HUES64 (cell line): ENCODE measurements around the gene CCDC68.

Experiments
- H3K27ac ChIP-seq: 2 replicates; pipeline ENCODE4 v1.7.0; 2013; ENCODE audit warnings: low read depth, low read length, inconsistent platforms
- H3K27me3 ChIP-seq: 2 replicates; pipeline ENCODE4 v1.6.1; 2013; ENCODE audit warnings: mild to moderate bottlenecking, low read length; ENCODE audit not compliant: insufficient read depth
- H3K36me3 ChIP-seq: 2 replicates; pipeline ENCODE4 v1.6.1; 2013; ENCODE audit warnings: mild to moderate bottlenecking, low read length; ENCODE audit not compliant: insufficient read depth
- H3K4me1 ChIP-seq: 2 replicates; pipeline ENCODE4 v1.6.1; 2013; ENCODE audit warnings: mild to moderate bottlenecking, low read length, moderate library complexity; ENCODE audit not compliant: insufficient read depth
- H3K4me3 ChIP-seq: 2 replicates; pipeline ENCODE4 v1.5.1; 2013; ENCODE audit warnings: mild to moderate bottlenecking, low read length, moderate library complexity
- H3K9ac ChIP-seq: 2 replicates; pipeline ENCODE4 v1.6.1; 2013; ENCODE audit warnings: mild to moderate bottlenecking, low read depth, low read length
- H3K9me3 ChIP-seq: 2 replicates; pipeline ENCODE4 v1.6.1; 2013; ENCODE audit warnings: low read depth, low read length; ENCODE audit not compliant: insufficient read depth
- WGBS: fragments of 150-250, 120-280 bp; methylation state at CpG from one replicate; pipeline ENCODE4 v1.1.7; 2013; ENCODE audit warnings: missing lambda C conversion rate; 5-methylcytosine and 5-hydroxymethylcytosine counted together

CCDC68 gene

DNA sequence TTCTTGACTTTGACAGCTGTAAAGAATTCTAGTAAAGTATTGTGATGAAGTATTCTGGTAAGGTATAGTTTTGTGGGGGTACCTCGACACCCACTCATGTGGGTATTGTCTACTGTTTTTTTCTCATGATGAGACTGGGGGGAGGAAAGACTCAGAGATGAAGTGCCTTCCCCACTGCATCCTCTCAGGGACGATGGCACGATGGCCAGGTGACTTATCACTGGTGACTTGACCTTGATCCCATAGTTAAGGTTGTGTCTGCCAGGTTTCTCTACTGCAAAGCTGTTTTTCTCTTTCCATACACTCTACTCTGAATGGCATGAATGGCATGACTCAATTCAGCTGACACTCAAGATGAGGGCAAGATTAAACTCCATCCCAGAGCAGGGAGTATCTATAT lies 936 bp upstream of the CCDC68 start:
- no peak overlapping the region for H3K27ac ChIP-seq
- WGBS = 94% methylated on average over 3 of the region's 3 CpGs
- H3K36me3 ChIP-seq = no peaks in the 10 kb centered on the region
- no peak overlapping the region for H3K9ac ChIP-seq
- peaks cover 19% of the 10 kb centered on the region for H3K27me3 ChIP-seq
- no peaks in the 10 kb centered on the region for H3K9me3 ChIP-seq
- H3K4me1 ChIP-seq = 0 out of 2 replicates have a peak, but pooled peaks cover 4% of the 10 kb centered on the region
- no peak overlapping the region for H3K4me3 ChIP-seq

DNA sequence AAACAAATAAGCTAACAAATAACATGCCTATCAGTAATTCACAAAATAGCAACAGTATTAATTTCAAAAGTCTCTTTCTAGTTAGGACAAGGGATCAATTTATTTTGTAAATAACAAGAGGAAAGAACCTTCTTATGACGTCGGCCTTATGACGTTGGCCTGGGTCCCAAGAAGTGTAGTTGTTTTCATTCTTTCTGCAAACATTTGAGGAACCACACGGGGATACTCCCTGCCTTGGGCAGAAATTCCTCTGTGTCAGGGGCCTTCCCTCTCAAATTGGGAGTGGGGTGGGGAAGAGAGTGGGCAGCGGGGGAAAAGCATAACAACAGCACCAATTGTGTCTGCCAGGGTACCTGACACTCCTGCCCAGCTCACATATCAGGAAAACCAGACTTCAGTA lies 1.3 kb downstream of the CCDC68 start:
- 0 out of 2 replicates have a peak, but pooled peaks cover 4% of the 10 kb centered on the region for H3K4me1 ChIP-seq
- H3K9me3 ChIP-seq = no peaks in the 10 kb centered on the region
- 73% methylated on average over 5 of the region's 5 CpGs for WGBS
- H3K27ac ChIP-seq = no peak overlapping the region
- H3K4me3 ChIP-seq = no peak overlapping the region
- no peaks in the 10 kb centered on the region for H3K36me3 ChIP-seq
- no peak overlapping the region for H3K9ac ChIP-seq
- peaks cover 19% of the 10 kb centered on the region for H3K27me3 ChIP-seq

DNA sequence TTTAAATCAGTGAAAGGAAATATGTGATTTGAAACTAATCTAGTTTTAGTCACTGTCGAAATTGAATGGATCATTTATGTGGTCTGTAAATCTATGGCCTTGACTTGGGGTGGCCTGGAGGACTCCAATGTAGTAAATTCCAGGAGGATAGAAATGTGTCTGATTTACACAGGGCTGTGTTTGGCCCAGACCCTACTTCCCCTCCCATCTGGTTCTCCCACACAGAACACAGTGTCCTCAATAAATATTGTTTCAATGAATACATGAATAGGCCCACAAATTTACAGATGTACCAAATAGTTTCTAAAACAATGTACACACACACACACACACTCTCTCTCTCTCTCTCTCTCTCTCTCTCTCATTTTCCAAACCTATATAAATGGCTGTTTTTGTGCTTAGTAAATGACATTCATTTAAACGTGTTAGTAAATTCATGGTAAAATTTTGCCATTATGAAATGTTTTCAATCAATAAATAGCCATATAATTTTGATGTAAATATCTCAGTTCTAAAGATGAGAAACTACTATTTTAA lies 1.9 kb downstream of the CCDC68 start:
- no peak overlapping the region for H3K4me3 ChIP-seq
- WGBS = 93% methylated on average over 1 of the region's 2 CpGs
- no peak overlapping the region for H3K27ac ChIP-seq
- no peak overlapping the region for H3K9ac ChIP-seq
- peaks cover 19% of the 10 kb centered on the region for H3K27me3 ChIP-seq
- no peaks in the 10 kb centered on the region for H3K9me3 ChIP-seq
- H3K36me3 ChIP-seq = no peaks in the 10 kb centered on the region
- 0 out of 2 replicates have a peak, but pooled peaks cover 4% of the 10 kb centered on the region for H3K4me1 ChIP-seq

DNA sequence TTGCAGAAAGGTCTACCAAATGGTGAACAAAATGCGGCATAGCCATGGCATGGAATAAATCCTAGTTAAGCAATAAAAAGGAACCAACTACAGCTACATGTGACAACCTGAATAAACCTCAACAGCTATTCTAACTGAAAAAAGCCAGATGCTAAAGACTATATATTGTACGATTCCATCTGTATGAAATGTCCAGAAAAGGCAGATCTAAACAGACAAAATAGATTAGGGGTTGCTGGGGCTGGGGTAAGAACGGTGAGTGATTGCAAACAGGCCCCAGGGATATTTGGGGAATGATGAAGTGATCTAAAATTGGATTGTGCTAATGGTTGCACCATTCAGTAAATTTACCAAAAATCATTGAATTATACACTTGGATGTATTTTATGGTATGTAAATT lies 2.8 kb downstream of the CCDC68 start:
- WGBS = 99% methylated on average over 3 of the region's 3 CpGs
- no peak overlapping the region for H3K4me3 ChIP-seq
- H3K27ac ChIP-seq = no peak overlapping the region
- H3K9me3 ChIP-seq = no peaks in the 10 kb centered on the region
- no peaks in the 10 kb centered on the region for H3K36me3 ChIP-seq
- H3K9ac ChIP-seq = no peak overlapping the region
- peaks cover 19% of the 10 kb centered on the region for H3K27me3 ChIP-seq
- H3K4me1 ChIP-seq = 0 out of 2 replicates have a peak, but pooled peaks cover 4% of the 10 kb centered on the region

DNA sequence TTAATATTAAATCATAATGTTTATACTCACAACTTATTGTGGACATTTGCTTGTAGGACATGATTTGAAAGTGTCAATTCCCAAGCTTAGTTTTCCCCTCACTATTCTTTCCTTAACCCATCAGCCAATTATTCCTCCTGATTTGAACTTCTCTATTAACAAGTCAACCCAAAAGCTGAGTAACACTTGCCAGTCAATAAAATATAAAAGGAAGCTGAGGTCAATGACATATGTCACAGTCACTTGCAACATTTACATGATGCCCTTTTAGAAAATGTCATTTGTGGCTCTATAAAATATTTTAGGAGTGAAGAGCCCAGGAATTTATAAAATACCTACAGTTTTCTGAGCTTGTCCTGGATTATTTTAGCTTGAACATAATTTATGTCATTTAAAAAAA lies 7.2 kb downstream of the CCDC68 start:
- Histone ChIP-seq H3K9me3 (no peaks in the 10 kb centered on the region), H3K27me3 (no peaks in the 10 kb centered on the region), H3K4me1 (no peaks in the 10 kb centered on the region), H3K4me3 (no peak overlapping the region), H3K36me3 (no peaks in the 10 kb centered on the region), H3K9ac (no peak overlapping the region), H3K27ac (no peak overlapping the region)

DNA sequence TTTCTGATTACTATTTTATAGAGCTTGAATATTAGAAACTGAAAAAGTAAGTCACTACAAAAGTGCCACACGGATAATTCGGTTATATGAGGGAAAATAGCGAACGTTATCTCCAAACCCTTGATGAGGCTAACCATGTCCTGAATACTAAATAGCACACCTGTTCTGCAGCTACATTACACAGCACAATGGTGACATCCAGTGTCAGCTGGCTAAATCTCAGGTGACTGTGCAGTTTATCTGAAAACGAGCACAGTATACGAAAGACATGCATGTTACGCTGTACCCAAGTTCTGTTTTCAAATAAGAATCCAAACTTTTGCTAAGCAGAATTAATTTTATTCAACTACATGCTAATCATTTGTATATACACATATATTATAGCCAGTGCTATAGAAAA lies 9.0 kb downstream of the CCDC68 start:
- Histone ChIP-seq H3K4me3 (no peak overlapping the region), H3K27me3 (no peaks in the 10 kb centered on the region), H3K9ac (no peak overlapping the region), H3K27ac (no peak overlapping the region), H3K9me3 (no peaks in the 10 kb centered on the region), H3K4me1 (no peaks in the 10 kb centered on the region), H3K36me3 (no peaks in the 10 kb centered on the region)
- 95% methylated on average over 7 of the region's 7 CpGs for WGBS

DNA sequence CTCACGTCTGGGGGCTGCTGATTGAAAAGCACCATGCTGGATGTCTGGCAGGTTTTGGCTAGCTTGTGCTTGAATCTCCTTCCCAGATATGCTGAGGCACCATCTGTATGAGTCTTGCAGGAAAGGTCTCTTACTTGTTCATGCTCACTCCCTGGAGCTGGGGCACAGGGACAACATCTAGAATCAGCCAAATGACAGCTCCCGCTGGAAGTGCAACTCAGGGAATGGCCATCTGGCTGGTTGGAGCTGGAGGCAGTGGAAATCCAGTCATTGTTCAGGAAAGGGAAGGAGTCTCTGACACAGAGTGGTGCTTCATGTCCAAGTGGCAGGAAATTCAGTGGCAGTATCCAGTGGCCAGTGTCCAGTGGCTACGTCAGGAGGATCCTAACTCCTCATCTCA lies 9.7 kb downstream of the CCDC68 start:
- Histone ChIP-seq H3K27me3 (no peaks in the 10 kb centered on the region), H3K4me1 (no peaks in the 10 kb centered on the region), H3K27ac (no peak overlapping the region), H3K4me3 (no peak overlapping the region), H3K9me3 (no peaks in the 10 kb centered on the region), H3K9ac (no peak overlapping the region), H3K36me3 (no peaks in the 10 kb centered on the region)
- 90% methylated on average over 3 of the region's 3 CpGs for WGBS

DNA sequence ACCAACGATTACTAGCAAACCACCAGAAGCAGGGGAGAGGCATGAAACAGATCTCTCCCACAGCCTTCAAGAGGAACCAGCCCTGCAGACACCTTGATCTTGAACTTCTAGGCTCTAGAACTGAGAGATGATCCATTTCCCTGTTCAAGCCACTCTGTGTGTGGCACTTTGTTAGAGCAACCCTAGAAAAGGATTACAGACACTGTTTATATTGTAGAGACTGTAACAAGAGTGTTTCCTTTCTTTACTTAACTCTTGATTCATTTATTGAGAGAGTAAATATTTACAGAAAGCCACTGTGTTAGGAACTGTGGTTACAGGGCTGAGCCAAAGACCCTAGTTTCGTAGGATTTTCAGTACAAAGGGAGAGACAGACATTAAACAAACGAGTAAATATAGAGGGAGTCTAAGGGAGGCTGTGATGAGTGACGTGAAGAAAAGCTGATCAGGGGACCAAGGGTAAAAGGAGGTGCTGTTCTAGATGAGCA lies 10.9 kb downstream of the CCDC68 start:
- Histone ChIP-seq H3K4me3 (no peak overlapping the region), H3K27me3 (no peaks in the 10 kb centered on the region), H3K27ac (no peak overlapping the region), H3K36me3 (no peaks in the 10 kb centered on the region), H3K9ac (no peak overlapping the region), H3K4me1 (no peaks in the 10 kb centered on the region), H3K9me3 (no peaks in the 10 kb centered on the region)
- WGBS = 86% methylated on average over 4 of the region's 4 CpGs

DNA sequence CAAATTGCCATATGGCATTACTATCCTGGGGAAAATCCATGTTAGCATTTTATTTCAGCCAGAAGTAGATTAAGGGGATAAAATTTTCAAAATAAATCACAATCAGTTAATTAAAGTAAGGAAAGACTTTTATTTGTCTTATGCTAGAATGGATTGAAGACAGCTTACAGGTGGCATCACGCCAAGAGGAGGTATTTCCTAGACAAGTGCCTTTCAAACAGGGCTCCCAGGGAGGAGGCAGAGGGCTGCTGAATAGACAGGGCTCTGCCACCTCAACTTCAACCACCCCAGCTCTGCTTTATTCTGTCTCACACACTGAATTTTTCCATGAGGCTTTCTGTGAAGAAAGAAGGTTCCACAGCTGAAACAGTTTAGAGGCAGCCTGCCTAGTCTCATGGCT lies 12.2 kb downstream of the CCDC68 start:
- H3K9me3 ChIP-seq = no peaks in the 10 kb centered on the region
- no peak overlapping the region for H3K4me3 ChIP-seq
- H3K36me3 ChIP-seq = no peaks in the 10 kb centered on the region
- WGBS = 89% methylated on average over 1 of the region's 1 CpG
- no peak overlapping the region for H3K27ac ChIP-seq
- H3K27me3 ChIP-seq = no peaks in the 10 kb centered on the region
- H3K9ac ChIP-seq = no peak overlapping the region
- H3K4me1 ChIP-seq = no peaks in the 10 kb centered on the region

DNA sequence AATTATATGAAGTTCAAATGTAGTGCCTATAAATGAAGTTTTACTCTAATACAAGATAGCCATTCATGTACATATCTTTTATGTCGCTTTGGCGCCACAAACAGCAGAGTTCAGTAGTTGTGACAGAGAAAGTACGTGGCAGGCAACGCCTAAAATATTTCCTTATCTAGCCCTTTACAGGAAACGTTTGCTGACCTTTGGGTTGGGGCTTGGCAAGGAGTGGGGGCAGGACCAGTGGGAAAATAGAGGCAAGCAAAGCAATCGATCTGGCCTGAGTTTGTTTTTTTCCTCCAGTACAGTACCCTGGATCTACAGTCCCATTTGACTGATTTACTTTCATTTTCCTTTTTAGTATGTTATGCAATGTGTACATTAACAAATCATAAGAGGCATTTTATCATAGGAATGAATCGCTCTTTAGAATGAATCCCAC lies 13.1 kb downstream of the CCDC68 start:
- Histone ChIP-seq H3K27me3 (no peaks in the 10 kb centered on the region), H3K27ac (no peak overlapping the region), H3K9ac (no peak overlapping the region), H3K4me3 (no peak overlapping the region), H3K9me3 (no peaks in the 10 kb centered on the region), H3K36me3 (no peaks in the 10 kb centered on the region), H3K4me1 (no peaks in the 10 kb centered on the region)
- WGBS = 94% methylated on average over 6 of the region's 7 CpGs

DNA sequence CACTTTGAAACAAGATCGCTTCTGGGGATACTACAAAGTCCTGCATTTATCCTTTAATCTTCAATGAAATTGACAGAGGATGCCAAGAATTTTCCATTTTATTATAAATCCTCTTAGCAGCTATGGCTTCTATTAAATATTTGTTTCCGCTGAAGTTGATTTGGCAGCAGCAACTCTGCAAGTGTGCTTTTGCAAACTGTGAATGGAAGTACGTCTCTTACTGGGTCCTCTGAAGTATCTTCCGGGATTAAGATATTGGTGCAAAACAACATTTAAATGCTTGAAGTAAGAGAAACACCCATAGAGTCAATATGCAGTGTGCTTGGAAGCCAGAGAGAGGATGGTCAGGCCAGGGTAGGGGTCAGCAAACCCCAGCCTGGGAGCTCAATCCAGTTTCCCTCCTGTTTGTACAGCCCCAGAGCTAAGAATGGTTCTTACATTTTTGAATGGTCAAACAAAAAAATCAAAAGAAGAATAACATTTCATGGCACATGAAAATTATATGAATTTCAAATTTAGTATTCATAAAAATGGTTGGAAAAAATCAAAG lies 13.6 kb downstream of the CCDC68 start:
- no peak overlapping the region for H3K4me3 ChIP-seq
- no peaks in the 10 kb centered on the region for H3K36me3 ChIP-seq
- H3K27ac ChIP-seq = no peak overlapping the region
- 97% methylated on average over 4 of the region's 4 CpGs for WGBS
- no peak overlapping the region for H3K9ac ChIP-seq
- no peaks in the 10 kb centered on the region for H3K9me3 ChIP-seq
- H3K27me3 ChIP-seq = no peaks in the 10 kb centered on the region
- H3K4me1 ChIP-seq = no peaks in the 10 kb centered on the region

DNA sequence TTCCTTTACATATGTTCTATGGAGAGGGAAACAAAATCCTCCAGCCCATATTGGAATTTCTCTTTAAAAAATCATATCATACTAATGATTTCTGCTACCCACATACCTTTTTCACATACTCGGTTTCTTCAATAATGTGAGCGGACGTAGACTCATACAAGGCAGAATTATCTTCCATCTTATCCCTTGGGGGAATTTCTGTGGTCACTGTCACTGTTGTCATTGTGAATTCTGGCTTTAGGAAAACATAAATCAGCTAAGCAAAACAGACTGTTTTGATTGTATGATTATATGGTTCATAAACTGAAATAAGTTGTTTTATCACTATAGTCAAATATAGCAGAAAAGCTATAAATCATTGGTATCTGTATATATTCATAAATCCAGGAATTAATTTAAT lies 16.7 kb downstream of the CCDC68 start:
- Histone ChIP-seq H3K27ac (no peak overlapping the region), H3K9me3 (no peaks in the 10 kb centered on the region), H3K9ac (no peak overlapping the region), H3K4me3 (no peak overlapping the region), H3K36me3 (no peaks in the 10 kb centered on the region), H3K27me3 (no peaks in the 10 kb centered on the region), H3K4me1 (no peaks in the 10 kb centered on the region)
- WGBS = 94% methylated on average over 3 of the region's 3 CpGs
